ENCODE data around the gene NID1. TPM values are rescaled to one million over a fixed set of nuclear protein-coding genes. Genes with fewer than 3 reads are reported as not detected.
A peak's percentile ranks its signal among the peaks of the same experiment; 100 is the strongest.

The NID1 gene
- total and polyA plus RNA-seq, 4 donors, result 21.2 to 90.1 (median 55.2) TPM

DNA sequence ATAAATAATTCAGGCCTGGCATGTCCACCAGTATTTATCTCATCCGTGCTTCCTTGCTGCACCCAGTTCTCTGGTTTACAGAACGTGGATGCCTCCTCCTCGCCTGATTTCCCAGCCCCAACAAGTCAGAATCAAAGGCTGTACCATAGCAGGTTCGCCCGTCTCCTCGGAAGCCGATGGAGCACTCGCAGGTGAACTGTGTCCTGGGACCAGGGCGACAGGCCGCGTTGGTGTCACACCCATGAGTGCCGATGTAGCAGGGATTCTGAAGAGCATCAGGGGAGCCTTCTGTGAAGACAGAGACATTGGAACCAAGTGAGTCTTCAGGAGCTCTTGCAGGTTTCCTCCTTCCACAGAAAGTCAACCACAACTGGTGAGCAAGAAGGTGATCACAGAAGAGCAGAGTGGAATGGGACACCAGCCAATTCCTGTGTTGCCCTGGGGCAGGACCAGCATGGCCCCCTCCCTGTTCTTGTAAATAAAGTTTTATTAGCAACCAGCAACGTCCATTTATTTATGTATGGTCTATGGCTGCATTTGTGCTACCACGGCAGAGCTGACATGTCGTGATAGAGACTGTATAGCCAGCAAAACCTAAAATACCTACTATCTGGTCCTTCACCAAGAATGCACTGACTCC lies 40.8 kb downstream of the NID1 start:
- no peak for TF ChIP-seq HNF4A (conservative IDR thresholded peaks at IDR 0.05)
- no peak for TF ChIP-seq RAD21 (IDR thresholded peaks at IDR 0.05)
- no peak for TF ChIP-seq EGR1 (IDR thresholded peaks at IDR 0.05; ENCODE audit: low read depth in 2 of 2)
- no peak for TF ChIP-seq SP1 (IDR thresholded peaks at IDR 0.05)
- no peak for TF ChIP-seq TAF1 (conservative IDR thresholded peaks at IDR 0.05)
- TF ChIP-seq, protein P1, sequence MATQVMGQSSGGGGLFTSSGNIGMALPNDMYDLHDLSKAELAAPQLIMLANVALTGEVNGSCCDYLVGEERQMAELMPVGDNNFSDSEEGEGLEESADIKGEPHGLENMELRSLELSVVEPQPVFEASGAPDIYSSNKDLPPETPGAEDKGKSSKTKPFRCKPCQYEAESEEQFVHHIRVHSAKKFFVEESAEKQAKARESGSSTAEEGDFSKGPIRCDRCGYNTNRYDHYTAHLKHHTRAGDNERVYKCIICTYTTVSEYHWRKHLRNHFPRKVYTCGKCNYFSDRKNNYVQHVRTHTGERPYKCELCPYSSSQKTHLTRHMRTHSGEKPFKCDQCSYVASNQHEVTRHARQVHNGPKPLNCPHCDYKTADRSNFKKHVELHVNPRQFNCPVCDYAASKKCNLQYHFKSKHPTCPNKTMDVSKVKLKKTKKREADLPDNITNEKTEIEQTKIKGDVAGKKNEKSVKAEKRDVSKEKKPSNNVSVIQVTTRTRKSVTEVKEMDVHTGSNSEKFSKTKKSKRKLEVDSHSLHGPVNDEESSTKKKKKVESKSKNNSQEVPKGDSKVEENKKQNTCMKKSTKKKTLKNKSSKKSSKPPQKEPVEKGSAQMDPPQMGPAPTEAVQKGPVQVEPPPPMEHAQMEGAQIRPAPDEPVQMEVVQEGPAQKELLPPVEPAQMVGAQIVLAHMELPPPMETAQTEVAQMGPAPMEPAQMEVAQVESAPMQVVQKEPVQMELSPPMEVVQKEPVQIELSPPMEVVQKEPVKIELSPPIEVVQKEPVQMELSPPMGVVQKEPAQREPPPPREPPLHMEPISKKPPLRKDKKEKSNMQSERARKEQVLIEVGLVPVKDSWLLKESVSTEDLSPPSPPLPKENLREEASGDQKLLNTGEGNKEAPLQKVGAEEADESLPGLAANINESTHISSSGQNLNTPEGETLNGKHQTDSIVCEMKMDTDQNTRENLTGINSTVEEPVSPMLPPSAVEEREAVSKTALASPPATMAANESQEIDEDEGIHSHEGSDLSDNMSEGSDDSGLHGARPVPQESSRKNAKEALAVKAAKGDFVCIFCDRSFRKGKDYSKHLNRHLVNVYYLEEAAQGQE (IDR thresholded peaks at IDR 0.05), result no peak
- no peak for TF ChIP-seq NR2F2 (IDR thresholded peaks at IDR 0.05)
- Histone ChIP-seq H3K27ac (ENCODE audit: low read depth in 1 of 2, low read length in 2 of 2) (no peak overlapping the region), H3K9ac (ENCODE audit: low read depth in 1 of 2, low read length in 2 of 2) (no peak overlapping the region), H3K36me3 (ENCODE audit: control insufficient read depth in 4 of 4, insufficient read depth in 3 of 4, low read depth in 1 of 4, low read length in 3 of 4) (peaks cover 13 to 66% (median 51%) of the 10 kb centered on the region in 4 donors), H3K9me3 (ENCODE audit: control insufficient read depth in 4 of 4, low read length in 3 of 4) (no peaks in the 10 kb centered on the region), H3K4me3 (ENCODE audit: low read depth in 1 of 3, low read length in 3 of 3) (no peak overlapping the region), H3K4me1 (ENCODE audit: control insufficient read depth in 4 of 4, insufficient read depth in 4 of 4, low read length in 3 of 4) (peaks cover 0 to 10% (median 6%) of the 10 kb centered on the region in 4 donors), H3K27me3 (ENCODE audit: control insufficient read depth in 4 of 4, insufficient read depth in 4 of 4, low read length in 3 of 4) (no peaks in the 10 kb centered on the region)
- 95% methylated on average over 15 of the region's 15 CpGs for WGBS
- no peak for DNase-seq (ENCODE audit: low spot score)

DNA sequence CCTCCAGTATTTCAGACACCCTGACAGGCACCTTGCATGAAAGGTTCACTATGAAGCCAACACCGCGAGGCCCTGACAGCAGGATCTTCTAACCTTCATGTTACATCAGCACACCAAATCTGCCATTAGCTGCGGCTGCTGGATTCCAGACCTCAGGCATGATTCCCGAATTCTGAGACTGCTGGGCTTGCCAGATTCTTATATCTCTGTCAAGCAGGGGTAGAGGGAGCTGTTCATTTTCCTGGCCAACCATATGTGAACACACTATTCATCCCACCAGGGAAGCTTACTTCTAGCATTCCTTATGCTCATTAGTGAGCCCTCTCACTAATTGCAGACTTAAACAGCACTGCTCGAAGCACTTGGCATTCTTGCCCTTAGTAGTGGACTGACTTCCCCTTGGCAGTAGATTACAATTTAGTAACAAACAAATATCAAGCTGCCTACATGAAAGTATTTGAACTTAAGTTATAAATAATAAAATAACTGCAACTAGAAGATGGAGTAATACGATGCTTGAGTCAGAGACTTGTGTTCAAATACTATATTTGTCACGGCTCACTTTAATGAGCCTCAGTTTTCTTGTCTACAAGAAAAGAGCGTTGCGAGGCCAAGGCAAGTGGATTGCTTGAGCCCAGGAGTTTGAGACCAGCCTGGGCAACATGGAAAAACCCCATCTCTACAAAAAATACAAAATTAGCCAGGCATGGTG lies 43.3 kb downstream of the NID1 start:
- Histone ChIP-seq H3K4me1 (ENCODE audit: control insufficient read depth in 4 of 4, insufficient read depth in 4 of 4, low read length in 3 of 4) (peaks cover 0 to 15% (median 10%) of the 10 kb centered on the region in 4 donors), H3K4me3 (ENCODE audit: low read depth in 1 of 3, low read length in 3 of 3) (no peak overlapping the region), H3K27me3 (ENCODE audit: control insufficient read depth in 4 of 4, insufficient read depth in 4 of 4, low read length in 3 of 4) (no peaks in the 10 kb centered on the region), H3K36me3 (ENCODE audit: control insufficient read depth in 4 of 4, insufficient read depth in 3 of 4, low read depth in 1 of 4, low read length in 3 of 4) (peaks cover 7 to 54% (median 48%) of the 10 kb centered on the region in 4 donors), H3K27ac (ENCODE audit: low read depth in 1 of 2, low read length in 2 of 2) (no peak overlapping the region), H3K9me3 (ENCODE audit: control insufficient read depth in 4 of 4, low read length in 3 of 4) (no peaks in the 10 kb centered on the region), H3K9ac (ENCODE audit: low read depth in 1 of 2, low read length in 2 of 2) (no peak overlapping the region)
- 82% methylated on average over 9 of the region's 9 CpGs for WGBS
- TF ChIP-seq FOXA2 (IDR thresholded peaks at IDR 0.05) (no peak), NR2F2 (IDR thresholded peaks at IDR 0.05) (peak; percentile 18)
- no peak for DNase-seq (ENCODE audit: low spot score)

DNA sequence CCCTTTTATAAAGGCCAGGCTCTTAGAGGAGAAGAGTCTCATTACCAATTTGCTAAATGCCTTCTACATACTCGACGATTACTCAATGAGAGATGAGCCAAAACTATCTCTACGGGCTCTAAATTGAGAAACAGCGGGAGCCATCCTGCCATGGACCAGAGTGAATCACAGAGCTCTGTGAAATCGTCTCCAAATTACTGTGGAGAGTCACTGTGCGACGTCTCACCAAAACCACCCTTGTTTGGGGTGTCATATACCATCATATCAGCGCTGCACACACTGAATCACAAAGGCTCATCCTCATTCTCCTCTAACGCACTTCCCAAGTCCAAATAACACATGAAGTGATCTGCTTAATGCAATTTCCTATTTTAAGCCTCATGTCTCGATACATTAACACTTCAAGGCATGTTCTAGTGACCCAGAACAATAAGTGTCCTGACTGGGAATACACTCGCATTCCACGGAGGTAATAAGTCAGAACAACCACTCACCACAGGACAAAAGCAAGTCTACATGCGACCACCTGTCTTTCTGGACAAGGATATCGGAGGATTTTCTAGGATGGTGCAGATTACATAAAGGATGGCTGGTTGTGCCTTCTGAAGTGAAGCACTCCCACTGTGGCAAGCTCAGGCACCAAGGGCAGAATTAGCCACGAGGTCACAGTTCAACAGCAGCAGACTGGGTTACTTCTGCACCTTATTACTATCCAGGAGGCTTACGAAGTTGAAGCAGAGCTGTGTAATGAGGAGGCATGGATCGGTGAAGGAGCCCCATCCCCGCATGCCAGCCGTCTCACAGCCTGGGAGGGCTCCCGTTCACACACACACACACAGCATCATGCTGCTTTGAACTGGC lies 44.3 kb downstream of the NID1 start:
- 87% methylated on average over 20 of the region's 20 CpGs for WGBS
- Histone ChIP-seq H3K4me1 (ENCODE audit: control insufficient read depth in 4 of 4, insufficient read depth in 4 of 4, low read length in 3 of 4) (peaks cover 0 to 15% (median 10%) of the 10 kb centered on the region in 4 donors), H3K4me3 (ENCODE audit: low read depth in 1 of 3, low read length in 3 of 3) (no peak overlapping the region), H3K9ac (ENCODE audit: low read depth in 1 of 2, low read length in 2 of 2) (no peak overlapping the region), H3K27ac (ENCODE audit: low read depth in 1 of 2, low read length in 2 of 2) (peak overlapping the region; percentile 4 to 29), H3K36me3 (ENCODE audit: control insufficient read depth in 4 of 4, insufficient read depth in 3 of 4, low read depth in 1 of 4, low read length in 3 of 4) (peaks cover 6 to 54% (median 42%) of the 10 kb centered on the region in 4 donors), H3K9me3 (ENCODE audit: control insufficient read depth in 4 of 4, low read length in 3 of 4) (no peaks in the 10 kb centered on the region), H3K27me3 (ENCODE audit: control insufficient read depth in 4 of 4, insufficient read depth in 4 of 4, low read length in 3 of 4) (no peaks in the 10 kb centered on the region)
- no peak for DNase-seq (ENCODE audit: low spot score)
- TF ChIP-seq RXRA (IDR thresholded peaks at IDR 0.05) (no peak), JUND (IDR thresholded peaks at IDR 0.05) (no peak), SP1 (IDR thresholded peaks at IDR 0.05) (no peak), FOXA1 (IDR thresholded peaks at IDR 0.05) (no peak), YY1 (IDR thresholded peaks at IDR 0.05) (no peak), GABPA (IDR thresholded peaks at IDR 0.05 in 1 of 2, conservative IDR thresholded peaks at IDR 0.05 in 1 of 2) (no peak), HNF4A (conservative IDR thresholded peaks at IDR 0.05) (no peak), NR2F2 (IDR thresholded peaks at IDR 0.05) (no peak), TAF1 (conservative IDR thresholded peaks at IDR 0.05) (no peak), EGR1 (IDR thresholded peaks at IDR 0.05; ENCODE audit: low read depth in 2 of 2) (no peak), HNF4G (IDR thresholded peaks at IDR 0.05) (no peak), RAD21 (IDR thresholded peaks at IDR 0.05) (no peak)
- TF ChIP-seq, protein P1 (IDR thresholded peaks at IDR 0.05), result no peak
- TF ChIP-seq, protein P2, sequence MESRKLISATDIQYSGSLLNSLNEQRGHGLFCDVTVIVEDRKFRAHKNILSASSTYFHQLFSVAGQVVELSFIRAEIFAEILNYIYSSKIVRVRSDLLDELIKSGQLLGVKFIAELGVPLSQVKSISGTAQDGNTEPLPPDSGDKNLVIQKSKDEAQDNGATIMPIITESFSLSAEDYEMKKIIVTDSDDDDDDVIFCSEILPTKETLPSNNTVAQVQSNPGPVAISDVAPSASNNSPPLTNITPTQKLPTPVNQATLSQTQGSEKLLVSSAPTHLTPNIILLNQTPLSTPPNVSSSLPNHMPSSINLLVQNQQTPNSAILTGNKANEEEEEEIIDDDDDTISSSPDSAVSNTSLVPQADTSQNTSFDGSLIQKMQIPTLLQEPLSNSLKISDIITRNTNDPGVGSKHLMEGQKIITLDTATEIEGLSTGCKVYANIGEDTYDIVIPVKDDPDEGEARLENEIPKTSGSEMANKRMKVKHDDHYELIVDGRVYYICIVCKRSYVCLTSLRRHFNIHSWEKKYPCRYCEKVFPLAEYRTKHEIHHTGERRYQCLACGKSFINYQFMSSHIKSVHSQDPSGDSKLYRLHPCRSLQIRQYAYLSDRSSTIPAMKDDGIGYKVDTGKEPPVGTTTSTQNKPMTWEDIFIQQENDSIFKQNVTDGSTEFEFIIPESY (IDR thresholded peaks at IDR 0.05), result no peak
